ENCODE results near the gene BFSP2. TPM values are rescaled to one million over a fixed set of nuclear protein-coding genes. Genes with fewer than 3 reads are reported as not detected.

Gene BFSP2
- total and polyA plus RNA-seq, 2 experiments from 2014 or later, result not detected

- Histone ChIP-seq H3K79me2 (no peaks in the 10 kb centered on the region), H3K4me2 (no peak overlapping the region), H4K20me1 (ENCODE audit: insufficient read depth, poor library complexity, severe bottlenecking) (no peaks in the 10 kb centered on the region), H2AFZ (no peak overlapping the region), H3K9me2 (replicated peaks; ENCODE audit: insufficient read depth) (no peaks in the 10 kb centered on the region), H3K4me1 (ENCODE audit: insufficient read depth) (no peaks in the 10 kb centered on the region), H3K27ac (no peak overlapping the region), H3K27me3 (no peaks in the 10 kb centered on the region), H3K36me3 (replicated peaks; ENCODE audit: insufficient read depth, low read depth) (no peaks in the 10 kb centered on the region), H3K4me3 (no peak overlapping the region), H3K9me3 (ENCODE audit: low read depth) (no peaks in the 10 kb centered on the region)
- peak; percentile 58 for DNase-seq (ENCODE audit: low spot score)
- 96% methylated on average over 1 of the region's 1 CpG for WGBS (ENCODE audit: low lambda C conversion rate, missing lambda C conversion rate)
- TF ChIP-seq CTCF (IDR thresholded peaks at IDR 0.05; ENCODE audit: poor library complexity), result peak; percentile 59
- no peak for TF ChIP-seq EZH2phosphoT487 (IDR thresholded peaks at IDR 0.05; ENCODE audit: low read depth, severe bottlenecking, unreplicated experiment)
Measured at GRCh38 chr3:133487920-133488540, 88.2 kb downstream of the BFSP2 start.

- Histone ChIP-seq H3K36me3 (replicated peaks; ENCODE audit: insufficient read depth, low read depth) (no peaks in the 10 kb centered on the region), H3K9me2 (replicated peaks; ENCODE audit: insufficient read depth) (no peaks in the 10 kb centered on the region), H3K79me2 (no peaks in the 10 kb centered on the region), H3K4me1 (ENCODE audit: insufficient read depth) (no peaks in the 10 kb centered on the region), H3K4me3 (no peak overlapping the region), H2AFZ (no peak overlapping the region), H3K27me3 (no peaks in the 10 kb centered on the region), H3K27ac (peak overlapping the region; percentile 3), H3K4me2 (peak overlapping the region; percentile 6), H4K20me1 (ENCODE audit: insufficient read depth, poor library complexity, severe bottlenecking) (no peaks in the 10 kb centered on the region), H3K9me3 (ENCODE audit: low read depth) (no peaks in the 10 kb centered on the region)
- peak; percentile 62 for DNase-seq (ENCODE audit: low spot score)
- TF ChIP-seq CTCF (IDR thresholded peaks at IDR 0.05; ENCODE audit: poor library complexity) (no peak), EZH2phosphoT487 (IDR thresholded peaks at IDR 0.05; ENCODE audit: low read depth, severe bottlenecking, unreplicated experiment) (no peak), EZH2 (IDR thresholded peaks at IDR 0.05; ENCODE audit: borderline replicate concordance) (no peak)
- 42% methylated on average over 3 of the region's 3 CpGs for WGBS (ENCODE audit: low lambda C conversion rate, missing lambda C conversion rate)
Measured at GRCh38 chr3:133488785-133489367, 89.0 kb downstream of the BFSP2 start.

GRCh38 chr3:133489466-133490085, 89.7 kb downstream of the BFSP2 start:
- WGBS (ENCODE audit: low lambda C conversion rate, missing lambda C conversion rate), result 67% methylated on average over 5 of the region's 5 CpGs
- Histone ChIP-seq H3K9me2 (replicated peaks; ENCODE audit: insufficient read depth) (no peaks in the 10 kb centered on the region), H3K36me3 (replicated peaks; ENCODE audit: insufficient read depth, low read depth) (no peaks in the 10 kb centered on the region), H3K4me3 (no peak overlapping the region), H4K20me1 (ENCODE audit: insufficient read depth, poor library complexity, severe bottlenecking) (no peaks in the 10 kb centered on the region), H3K27ac (no peak overlapping the region), H2AFZ (no peak overlapping the region), H3K4me2 (no peak overlapping the region), H3K4me1 (ENCODE audit: insufficient read depth) (no peaks in the 10 kb centered on the region), H3K9me3 (ENCODE audit: low read depth) (no peaks in the 10 kb centered on the region), H3K27me3 (no peaks in the 10 kb centered on the region), H3K79me2 (no peaks in the 10 kb centered on the region)
- DNase-seq (ENCODE audit: low spot score), result no peak
- TF ChIP-seq EZH2 (IDR thresholded peaks at IDR 0.05; ENCODE audit: borderline replicate concordance), result no peak
- TF ChIP-seq EZH2phosphoT487 (IDR thresholded peaks at IDR 0.05; ENCODE audit: low read depth, severe bottlenecking, unreplicated experiment), result no peak
- TF ChIP-seq CTCF (IDR thresholded peaks at IDR 0.05; ENCODE audit: poor library complexity), result no peak
